ENCODE data around the gene GNRH2. TPM values are rescaled to one million over a fixed set of nuclear protein-coding genes. Genes with fewer than 3 reads are reported as not detected.
"Not testable (repeated sequence)": the region's sequence is repeated elsewhere in the genome, so short reads cannot be mapped to it uniquely, and the experiment has no call there.

GNRH2 gene
- total and polyA plus RNA-seq, 2 donors (not counting 1 experiment from before 2014, with no cell fraction given) = 2.5 TPM; not detected in 1

GRCh38 chr20:3072530-3073250 lies 29.3 kb downstream of the GNRH2 start:
- Histone ChIP-seq H4K20me1 (ENCODE audit: control insufficient read depth, insufficient read depth, low read length, poor library complexity, severe bottlenecking) (no peaks in the 10 kb centered on the region), H3K9me3 (ENCODE audit: control extremely low read depth in 1 of 3, control insufficient read depth in 2 of 3, insufficient read depth in 1 of 3, low read length in 2 of 3) (peaks cover 0 to 8% (median 0%) of the 10 kb centered on the region in 3 donors), H3K4me3 (ENCODE audit: control extremely low read depth in 1 of 5, extremely low read depth in 1 of 5, insufficient read depth in 1 of 5, low read depth in 2 of 5, low read length in 4 of 5) (peak overlapping the region in 4 of 5 experiments; percentile 40 to 70 (median 56)), H3K27ac (ENCODE audit: low read length in 2 of 2) (peak overlapping the region in 1 of 2 donors; percentile 62), H3K79me2 (ENCODE audit: control insufficient read depth, insufficient read depth, low read length) (peaks cover 6% of the 10 kb centered on the region), H3K4me2 (replicated peaks; ENCODE audit: low read depth, low read length, poor library complexity, severe bottlenecking) (peak overlapping the region; percentile 90), H3K36me3 (replicated peaks in 1 of 2; ENCODE audit: control extremely low read depth in 1 of 2, control insufficient read depth in 1 of 2, extremely low read depth in 1 of 2, insufficient read depth in 2 of 2, low read length in 1 of 2) (no peaks in the 10 kb centered on the region), H2AFZ (ENCODE audit: insufficient read depth, low read depth, low read length, poor library complexity, severe bottlenecking) (peak overlapping the region; percentile 83), H3K9ac (ENCODE audit: low read length) (peak overlapping the region; percentile 74), H3K4me1 (ENCODE audit: control insufficient read depth in 2 of 2, insufficient read depth in 2 of 2, low read length in 2 of 2) (peaks cover 15 to 19% of the 10 kb centered on the region in 2 donors), H3K27me3 (replicated peaks in 1 of 4; ENCODE audit: control extremely low read depth in 1 of 4, control insufficient read depth in 3 of 4, insufficient read depth in 4 of 4, low read length in 3 of 4) (peaks cover 0 to 30% (median 5%) of the 10 kb centered on the region in 4 experiments)
- no peaks in the 10 kb centered on the region for H3K9me3 Mint-ChIP-seq (ENCODE audit: insufficient read depth)
- no peak for ATAC-seq (ENCODE audit: low read depth)
- ChIA-PET CTCF (interaction anchor here (0.7 to 5.2 kb wide), 3 partner anchors 19 to 620 kb away, joined by 4 to 43 read pairs (median 18); no protein-coding TSS in a partner anchor), POLR2A (interaction anchor here (0.6 to 2.1 kb wide), 3 partner anchors 20 to 27 kb away, joined by 3 to 8 read pairs (median 5); no protein-coding TSS in a partner anchor)
- DNase-seq = no peak
- peak overlapping the region; percentile 81 for H3K4me3 Mint-ChIP-seq
- intact Hi-C loops (cut with micrococcal nuclease) = loop anchor here (1.0 to 10.0 kb wide), 4 partner anchors 19 to 82 kb away; partner anchors contain the start of genes FASTKD5 and UBOX5
- 87% methylated on average over 22 of the region's 22 CpGs for WGBS (ENCODE audit: insufficient coverage)
- peaks cover 11% of the 10 kb centered on the region for H3K27me3 Mint-ChIP-seq
- TF ChIP-seq CTCF (IDR thresholded peaks at IDR 0.05) (no peak), EZH2 (IDR thresholded peaks at IDR 0.05; ENCODE audit: borderline replicate concordance, insufficient read depth, low read depth, low read length, poor library complexity, severe bottlenecking) (no peak)
- peaks cover 23% of the 10 kb centered on the region for H3K4me1 Mint-ChIP-seq
- H3K27ac Mint-ChIP-seq = peak overlapping the region; percentile 81

GRCh38 chr20:3073251-3073643 lies 29.8 kb downstream of the GNRH2 start:
- H3K79me2 ChIP-seq (ENCODE audit: control insufficient read depth, insufficient read depth, low read length); H3K9me3 Mint-ChIP-seq (ENCODE audit: insufficient read depth); H3K9ac ChIP-seq (ENCODE audit: low read length); DNase-seq; H3K9me3 ChIP-seq (ENCODE audit: control extremely low read depth in 1 of 3, control insufficient read depth in 2 of 3, insufficient read depth in 1 of 3, low read length in 2 of 3); H3K27ac Mint-ChIP-seq; H3K4me3 ChIP-seq (ENCODE audit: control extremely low read depth in 1 of 5, extremely low read depth in 1 of 5, insufficient read depth in 1 of 5, low read depth in 2 of 5, low read length in 4 of 5); H4K20me1 ChIP-seq (ENCODE audit: control insufficient read depth, insufficient read depth, low read length, poor library complexity, severe bottlenecking); H3K36me3 ChIP-seq (replicated peaks in 1 of 2; ENCODE audit: control extremely low read depth in 1 of 2, control insufficient read depth in 1 of 2, extremely low read depth in 1 of 2, insufficient read depth in 2 of 2, low read length in 1 of 2); H2AFZ ChIP-seq (ENCODE audit: insufficient read depth, low read depth, low read length, poor library complexity, severe bottlenecking); ATAC-seq (ENCODE audit: low read depth); H3K27ac ChIP-seq (ENCODE audit: low read length in 2 of 2); H3K4me2 ChIP-seq (replicated peaks; ENCODE audit: low read depth, low read length, poor library complexity, severe bottlenecking): not testable (repeated sequence)
- H3K4me1 ChIP-seq (ENCODE audit: control insufficient read depth in 2 of 2, insufficient read depth in 2 of 2, low read length in 2 of 2) = peaks cover 15 to 19% of the 10 kb centered on the region in 2 donors
- Mint-ChIP-seq H3K4me3 (peak overlapping the region; percentile 81), H3K4me1 (peaks cover 20% of the 10 kb centered on the region), H3K27me3 (peaks cover 15% of the 10 kb centered on the region)
- 89% methylated on average over 5 of the region's 8 CpGs for WGBS (ENCODE audit: insufficient coverage)
- POLR2A ChIA-PET = interaction anchor here (2.1 kb wide), 1 partner anchor 20 kb away, joined by 8 read pairs; no protein-coding TSS in a partner anchor
- H3K27me3 ChIP-seq (replicated peaks in 1 of 4; ENCODE audit: control extremely low read depth in 1 of 4, control insufficient read depth in 3 of 4, insufficient read depth in 4 of 4, low read length in 3 of 4) = peaks cover 0 to 33% (median 9%) of the 10 kb centered on the region in 4 experiments
- intact Hi-C loops (cut with micrococcal nuclease) = loop anchor here (5.0 to 10.0 kb wide), 2 partner anchors 44 to 82 kb away; partner anchors contain the start of genes FASTKD5 and UBOX5
- CTCF ChIA-PET = interaction anchor here (0.7 to 4.2 kb wide), 2 partner anchors 19 to 621 kb away, joined by 4 to 18 read pairs; no protein-coding TSS in a partner anchor
